Stomach (tissue), 4 donors: Measurements from ENCODE around the gene MCTP1.

Experiments used
- CTCF ChIP-seq, 7 experiments: fragments of 450-650 bp in 4 of 7; fragments of 200-600 bp in 3 of 7; sonication (generic) in 3 of 7; IDR thresholded peaks; one replicate each; pipeline ENCODE4 v1.5.1; 2016 to 2019; ENCODE audit warnings: antibody characterized with exemption in 7 of 7, control low read depth in 2 of 7, mild to moderate bottlenecking in 1 of 7
- EP300 ChIP-seq: sonication (generic); formaldehyde crosslinking; IDR thresholded peaks from one replicate; pipeline ENCODE4 v1.6.1; 2017; ENCODE audit warnings: antibody characterized with exemption

- no peak for TF ChIP-seq CTCF (IDR thresholded peaks at IDR 0.05)
- no peak for TF ChIP-seq EP300
These were observed 204.5 kb downstream of the MCTP1 start for GRCh38 chr5:95080441-95080840.
